GM19043 (cell line): Measurements from ENCODE around the gene ALG12.
"Not testable (repeated sequence)": the region's sequence is repeated elsewhere in the genome, so short reads cannot be mapped to it uniquely, and the experiment has no call there.

Experiments
- ATAC-seq: cut with Tn5 transposase; IDR thresholded peaks from one replicate; pipeline ENCODE4 v1.9.1; 2021; ENCODE audit warnings: low read depth; ENCODE audit not compliant: unreplicated experiment

Gene ALG12

DNA sequence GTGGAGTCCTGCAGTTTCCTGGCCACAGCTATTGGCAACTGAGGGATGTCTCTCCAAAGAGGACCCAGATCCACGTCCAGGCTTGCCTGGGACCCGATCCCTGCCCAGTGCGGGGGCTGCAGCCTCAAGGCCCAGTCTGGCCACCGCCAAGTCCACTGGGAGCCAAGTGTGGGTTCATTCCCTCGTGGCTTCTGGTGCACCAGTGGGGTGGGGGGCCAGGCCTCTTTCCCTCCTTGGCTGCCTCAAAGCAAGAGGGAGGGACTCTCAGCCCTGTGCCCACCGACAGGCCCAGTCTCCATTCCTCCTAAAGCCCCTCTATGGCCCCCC, 29.0 kb upstream of the ALG12 start:
- ATAC-seq, result no peak

DNA sequence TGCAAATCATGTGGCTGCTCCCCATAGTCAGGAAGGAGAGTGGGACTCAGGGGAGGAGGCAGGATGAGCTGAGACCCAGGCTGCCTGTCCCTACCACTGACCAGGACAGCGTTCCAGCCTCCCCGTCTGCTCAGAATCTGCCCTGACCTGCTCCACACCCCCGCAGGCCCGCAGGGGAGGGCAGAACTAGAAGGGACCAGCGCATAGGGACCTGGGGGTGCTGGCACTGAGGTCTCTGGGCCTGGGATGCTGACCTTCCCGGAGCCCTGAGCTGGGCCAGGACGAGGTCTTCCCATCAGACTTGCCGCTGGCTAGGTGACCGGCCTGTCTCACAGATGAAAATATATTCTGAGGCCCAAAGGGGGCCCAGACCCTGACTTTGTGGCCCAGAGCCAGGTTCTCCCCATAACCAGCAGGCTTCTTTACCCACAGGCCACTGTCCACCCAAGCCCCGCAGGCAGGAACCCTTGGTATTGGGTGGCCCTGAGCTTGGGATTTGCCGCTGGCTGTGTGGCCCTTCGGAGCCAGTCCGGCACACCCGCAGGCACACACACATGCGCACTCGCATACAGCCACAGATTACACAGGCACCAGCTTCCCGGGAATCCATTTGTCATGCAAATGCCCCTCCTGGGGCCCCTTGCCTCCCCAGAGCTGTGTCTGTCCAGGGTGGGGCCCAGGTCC, 28.5 kb upstream of the ALG12 start:
- ATAC-seq, result no peak

DNA sequence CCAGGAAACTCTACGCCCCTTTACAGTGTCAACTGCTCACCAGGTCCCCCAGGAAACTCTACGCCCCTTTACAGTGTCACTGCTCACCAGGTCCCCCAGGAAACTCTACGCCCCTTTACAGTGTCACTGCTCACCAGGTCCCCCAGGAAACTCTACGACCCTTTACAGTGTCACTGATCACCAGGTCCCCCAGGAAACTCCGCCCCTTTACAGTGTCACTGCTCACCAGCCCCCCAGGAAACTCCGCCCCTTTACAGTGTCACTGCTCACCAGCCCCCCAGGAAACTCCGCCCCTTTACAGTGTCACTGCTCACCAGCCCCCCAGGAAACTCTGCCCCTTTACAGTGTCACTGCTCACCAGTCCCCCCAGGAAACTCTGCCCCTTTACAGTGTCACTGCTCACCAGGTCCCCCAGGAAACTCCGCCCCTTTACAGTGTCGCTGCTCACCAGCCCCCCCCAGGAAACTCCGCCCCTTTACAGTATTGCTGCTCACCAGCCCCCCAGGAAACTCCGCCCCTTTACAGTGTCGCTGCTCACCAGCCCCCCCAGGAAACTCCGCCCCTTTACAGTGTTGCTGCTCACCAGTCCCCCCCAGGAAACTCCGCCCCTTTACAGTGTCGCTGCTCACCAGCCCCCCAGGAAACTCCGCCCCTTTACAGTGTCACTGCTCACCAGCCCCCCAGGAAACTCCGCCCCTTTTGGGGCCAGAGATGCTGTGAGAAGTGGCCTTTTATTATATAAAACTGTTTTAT, 27.0 kb upstream of the ALG12 start:
- ATAC-seq, result not testable (repeated sequence)

DNA sequence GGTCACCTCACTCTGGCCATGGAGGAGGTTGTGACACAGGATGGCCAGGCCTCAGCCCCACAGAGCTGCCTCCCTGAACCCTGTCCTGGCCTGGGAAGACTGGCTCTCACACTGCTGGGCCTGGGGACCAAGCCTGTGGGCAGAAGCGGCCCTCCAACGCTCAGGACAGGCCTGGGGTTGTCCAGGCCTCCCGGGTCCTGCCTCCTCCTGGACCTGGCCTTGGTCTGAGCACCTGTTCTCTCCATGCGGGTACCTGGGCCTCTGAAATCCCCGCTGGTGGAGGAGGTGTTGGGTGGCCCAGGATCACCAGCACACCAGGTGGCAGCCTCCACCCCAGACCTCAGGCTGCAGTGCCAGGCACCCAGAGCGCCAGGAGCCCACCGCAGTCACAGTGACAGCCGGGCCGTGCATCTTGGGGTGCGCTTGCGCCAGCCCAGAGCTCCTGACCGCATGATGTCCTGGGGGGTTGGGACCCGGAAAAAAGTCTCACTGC, 26.2 kb upstream of the ALG12 start:
- ATAC-seq, result no peak

DNA sequence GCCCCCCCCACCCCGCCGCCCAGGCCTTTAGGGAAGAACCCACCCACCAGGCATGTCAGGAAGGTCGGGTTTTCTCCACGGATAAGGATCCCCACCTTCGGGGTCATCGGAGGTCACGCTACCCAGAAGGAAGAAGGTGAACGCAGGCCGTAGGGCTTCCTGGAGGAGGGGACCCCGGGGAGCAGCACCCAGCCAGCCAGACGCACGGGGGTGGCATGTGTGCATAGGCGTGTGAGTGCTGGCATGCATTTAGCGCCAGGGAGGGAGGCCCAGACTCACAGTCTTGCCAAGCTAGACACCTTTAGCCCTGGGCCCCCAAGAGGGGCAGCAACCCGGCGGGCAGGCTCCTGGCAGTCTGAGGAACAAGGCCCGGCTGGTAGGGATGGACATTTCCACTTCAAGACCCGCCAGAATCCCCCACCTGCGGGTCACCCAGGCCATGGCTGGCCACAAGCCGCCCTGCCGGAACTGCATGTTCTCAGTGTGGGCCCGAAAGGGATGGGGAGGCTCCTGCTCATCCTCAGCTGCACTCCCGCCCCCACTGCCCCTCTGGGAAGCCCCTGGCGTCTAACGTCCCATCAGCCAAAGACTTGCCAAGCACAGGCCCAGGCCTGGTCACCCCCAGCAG, 25.6 kb upstream of the ALG12 start:
- no peak for ATAC-seq

DNA sequence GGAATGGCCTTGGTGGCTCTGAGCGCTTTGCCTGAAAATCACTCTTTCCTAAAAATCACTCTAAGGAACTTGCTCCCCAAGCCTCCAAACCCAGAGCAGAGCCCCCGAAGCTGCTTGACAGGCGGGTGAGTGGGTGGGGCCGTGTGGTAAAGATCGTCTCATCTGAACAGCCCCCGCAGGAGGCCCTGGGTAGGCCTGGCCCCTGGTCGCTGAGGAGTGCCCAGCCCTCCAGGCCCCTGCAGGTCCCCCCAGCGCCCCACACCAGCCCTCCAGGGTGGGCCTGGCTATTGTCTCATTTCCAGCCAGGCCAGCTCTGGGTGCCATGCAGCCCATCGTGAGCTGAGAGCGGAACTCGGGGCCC, 25.1 kb upstream of the ALG12 start:
- no peak for ATAC-seq

DNA sequence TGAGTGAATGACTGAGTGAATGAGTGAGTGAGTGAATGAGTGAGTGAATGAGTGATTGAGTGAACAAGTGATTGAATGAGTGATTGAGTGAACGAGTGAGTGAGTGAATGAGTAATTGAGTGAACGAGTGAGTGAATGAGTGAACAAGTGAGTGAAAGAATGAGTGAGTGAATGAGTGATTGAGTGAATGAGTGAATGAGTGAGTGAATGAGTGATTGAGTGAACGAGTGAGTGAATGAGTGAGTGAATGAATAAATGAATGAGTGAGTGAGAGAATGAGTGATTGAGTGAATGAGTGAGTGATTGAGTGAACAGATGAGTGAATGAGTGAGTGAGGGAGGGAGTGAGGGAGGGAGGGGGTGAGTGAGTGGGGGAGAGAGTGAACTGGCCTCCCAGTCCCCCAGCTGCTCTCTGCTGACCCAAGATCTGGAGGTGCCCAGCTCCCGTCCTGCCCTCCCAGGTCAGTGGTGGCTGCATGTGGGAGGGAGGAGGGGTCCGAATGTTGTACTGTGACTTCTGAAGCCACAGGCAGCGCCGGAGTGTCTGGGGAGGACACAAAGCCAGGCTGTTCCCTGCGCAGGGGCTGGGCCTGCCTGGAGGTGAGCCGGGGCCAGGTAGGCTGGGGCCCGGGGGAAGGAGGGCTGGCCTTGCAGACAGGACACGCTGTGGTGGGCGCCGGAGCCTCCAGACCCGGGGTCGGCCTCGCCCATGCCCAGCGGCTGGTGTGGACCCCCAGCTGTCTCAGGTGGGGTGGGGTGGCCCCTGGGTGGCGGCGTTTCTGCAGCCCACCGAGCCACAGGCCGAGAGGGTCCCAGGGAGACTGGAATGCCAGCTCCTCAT, 24.5 kb upstream of the ALG12 start:
- no peak for ATAC-seq

DNA sequence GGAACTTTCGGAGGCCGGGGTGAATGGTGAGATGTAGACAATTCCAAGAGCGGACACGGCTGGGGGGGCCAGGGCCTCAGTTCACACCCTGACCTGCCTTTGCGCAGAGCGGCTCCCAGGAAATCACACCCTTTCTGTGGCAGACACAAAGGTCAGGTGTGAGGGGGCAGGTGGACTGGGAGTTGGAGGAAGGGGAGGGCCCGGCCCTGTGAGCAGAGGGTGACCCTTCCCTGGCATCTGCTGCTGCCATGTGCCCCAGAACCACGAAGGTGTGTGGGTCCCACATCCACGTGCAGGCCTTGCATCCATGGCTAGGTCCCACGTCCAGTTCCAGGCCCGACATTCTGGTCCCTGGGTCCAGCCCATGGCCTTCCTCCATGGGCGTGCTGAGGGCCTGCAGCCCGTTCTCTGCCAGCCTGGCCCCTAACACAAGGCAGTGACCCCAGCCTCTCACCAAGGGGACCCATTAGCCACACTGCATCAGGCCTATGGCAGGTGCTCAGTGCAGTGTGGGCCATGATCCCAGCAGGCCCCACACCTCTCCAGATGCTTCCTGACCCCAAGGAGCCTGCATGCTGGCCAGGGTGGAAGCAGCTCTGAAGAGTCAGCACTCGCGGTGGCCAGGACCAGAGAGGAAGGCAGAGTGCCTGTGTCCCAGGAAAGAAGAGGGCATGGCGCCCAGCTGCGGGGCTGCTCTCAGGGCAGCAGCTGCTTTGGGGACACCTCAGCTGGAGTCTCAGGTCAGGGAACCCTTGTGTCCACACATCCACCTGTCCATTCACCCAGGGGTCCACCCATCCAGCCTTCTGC, 23.5 kb upstream of the ALG12 start:
- ATAC-seq, result no peak

DNA sequence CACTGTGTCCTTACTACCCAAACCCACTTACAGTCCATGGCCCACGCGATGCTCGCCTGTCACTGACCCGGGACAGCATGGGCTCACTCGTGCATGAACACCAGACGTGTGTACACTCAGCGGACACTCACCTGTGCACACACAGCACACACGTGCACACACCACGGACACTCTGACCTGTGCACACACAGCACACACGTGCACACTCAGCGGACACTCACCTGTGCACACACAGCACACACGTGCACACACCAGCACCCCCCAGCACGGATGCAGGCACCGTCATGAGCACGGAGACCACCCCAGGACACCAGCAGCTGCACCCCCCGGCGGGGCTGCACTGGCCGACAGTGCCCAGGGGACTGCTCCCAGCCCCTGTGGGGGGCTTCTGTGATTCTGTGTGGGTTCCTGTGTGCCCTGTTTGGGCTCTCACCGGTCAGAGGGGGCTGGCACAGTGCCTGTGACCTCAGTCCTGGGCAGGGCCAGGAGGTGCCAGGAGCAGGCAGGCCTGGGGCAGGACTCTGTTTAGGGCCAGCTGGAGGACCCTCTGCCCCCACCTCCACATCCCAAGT, 20.4 kb upstream of the ALG12 start:
- no peak for ATAC-seq

DNA sequence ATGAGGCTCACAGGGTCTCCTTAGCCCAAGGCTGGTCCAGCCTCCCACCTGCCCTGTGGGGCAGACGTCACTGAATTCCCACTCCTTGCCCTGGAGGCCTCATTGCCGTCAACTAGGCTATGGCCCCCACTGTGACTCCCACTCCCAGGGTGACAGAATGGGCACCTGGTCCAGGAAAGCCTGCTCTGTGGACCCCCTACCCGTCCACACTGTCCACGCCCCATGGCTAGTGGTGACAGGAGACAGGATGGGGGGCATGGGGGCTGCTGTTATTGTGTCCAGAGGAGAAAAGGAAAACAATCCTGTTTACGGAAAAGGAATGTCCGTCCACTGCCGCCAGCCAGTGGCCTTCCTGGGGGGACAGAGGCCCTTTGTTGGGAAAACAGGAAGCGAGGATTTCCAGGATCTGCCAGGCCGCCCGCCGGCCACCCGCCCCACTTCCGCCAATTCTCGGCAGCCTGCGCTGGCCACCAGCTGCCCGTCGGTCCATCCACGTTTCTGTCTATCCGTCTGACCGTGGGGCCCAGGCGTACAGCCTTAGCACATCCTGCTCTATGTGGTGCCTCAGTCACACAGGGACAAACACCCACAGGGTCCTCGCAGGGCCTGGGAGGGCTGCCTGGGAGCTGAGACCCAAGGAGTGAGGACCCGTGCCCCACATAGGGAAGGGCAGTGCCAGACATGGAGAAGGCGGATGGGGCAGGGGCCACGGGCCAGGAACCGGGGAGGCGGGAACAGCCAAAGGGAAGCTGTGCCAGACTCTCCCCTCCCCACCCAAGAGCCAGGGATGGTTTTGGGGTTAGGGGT, 19.7 kb upstream of the ALG12 start:
- ATAC-seq, result no peak

DNA sequence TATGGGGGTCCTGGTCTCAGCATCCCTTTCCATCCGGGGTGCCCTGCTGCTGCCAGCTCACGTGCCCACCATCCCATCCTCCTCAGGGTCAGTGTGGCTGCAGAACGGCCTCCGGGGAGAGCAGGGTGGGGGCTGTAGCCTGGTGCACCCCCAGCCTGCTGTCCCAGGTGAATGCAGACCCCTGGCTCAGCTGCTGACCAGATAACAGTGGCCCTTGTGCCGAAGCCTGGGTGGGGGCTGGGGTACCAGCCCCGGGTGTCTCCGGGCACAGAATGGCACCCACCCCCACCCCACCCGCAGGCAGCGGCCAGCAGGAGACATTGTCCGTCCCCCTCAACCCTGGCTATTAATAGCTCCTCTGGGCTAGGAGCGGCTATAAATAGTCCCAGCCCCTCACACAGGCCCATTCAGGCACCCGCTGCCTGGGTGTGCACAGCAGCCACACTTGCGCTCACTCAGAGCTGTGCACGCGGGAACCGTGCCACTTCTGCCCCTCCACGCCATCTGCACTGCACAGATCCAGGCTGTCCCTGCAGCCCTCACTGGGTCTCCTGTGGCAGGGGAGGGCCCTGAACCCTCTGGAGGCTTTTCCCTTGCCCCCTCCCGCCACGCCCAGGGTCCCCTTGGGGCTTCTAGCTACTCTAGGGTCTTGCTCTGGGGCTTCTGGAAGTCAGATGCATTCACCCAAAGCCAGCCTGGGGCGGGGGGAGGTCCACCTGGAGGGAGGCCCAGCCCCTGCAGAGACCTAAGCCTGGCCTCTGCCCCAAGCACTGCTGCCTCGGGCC, 18.9 kb upstream of the ALG12 start:
- ATAC-seq, result no peak

DNA sequence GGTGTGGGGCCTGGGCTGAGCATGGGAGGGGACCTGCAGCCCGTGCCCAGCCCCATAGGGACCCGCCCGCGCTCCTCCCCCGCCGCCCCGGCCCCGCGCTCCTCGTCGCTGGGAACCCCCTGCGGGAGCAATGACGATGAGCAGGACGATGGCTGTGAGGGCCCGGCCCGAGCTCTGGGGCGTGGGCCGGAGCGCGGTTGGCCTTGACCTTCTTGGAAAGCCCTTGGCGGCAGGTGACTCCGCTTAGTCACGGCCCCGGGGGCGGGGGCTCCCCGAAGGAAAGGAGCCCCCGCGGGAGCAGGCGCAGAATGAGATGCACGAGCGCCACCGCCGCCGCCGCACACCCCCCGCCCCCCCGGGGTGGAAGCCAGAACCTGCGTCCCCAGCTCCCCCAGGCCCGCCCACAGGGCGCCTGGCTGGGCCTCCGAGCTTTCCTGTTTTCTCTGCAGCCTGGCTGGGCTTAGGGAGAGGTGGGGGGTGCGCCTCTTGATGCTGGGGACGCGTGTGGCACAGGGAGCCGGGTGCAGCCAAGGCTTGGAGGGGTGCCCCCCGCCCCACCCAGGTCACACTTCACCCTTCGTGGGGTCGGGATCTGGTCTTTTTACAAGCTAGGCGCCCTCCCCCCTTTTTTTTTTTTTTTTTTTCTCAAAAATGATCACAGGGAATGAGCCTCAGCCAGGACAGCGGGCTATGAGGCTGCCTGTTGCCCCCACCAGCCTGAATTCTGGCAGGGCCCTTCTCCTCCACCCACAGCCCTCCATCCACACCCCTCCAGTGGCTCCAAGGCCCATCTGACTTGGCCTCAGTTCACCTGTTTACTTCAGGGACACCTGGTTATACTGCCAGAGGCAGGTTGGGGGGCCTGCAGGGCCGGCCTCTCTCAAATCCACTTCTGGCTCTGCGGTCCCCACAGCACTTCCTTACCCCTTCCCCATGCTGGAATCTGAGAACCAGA, 18.1 kb upstream of the ALG12 start:
- peak; percentile 63 for ATAC-seq

DNA sequence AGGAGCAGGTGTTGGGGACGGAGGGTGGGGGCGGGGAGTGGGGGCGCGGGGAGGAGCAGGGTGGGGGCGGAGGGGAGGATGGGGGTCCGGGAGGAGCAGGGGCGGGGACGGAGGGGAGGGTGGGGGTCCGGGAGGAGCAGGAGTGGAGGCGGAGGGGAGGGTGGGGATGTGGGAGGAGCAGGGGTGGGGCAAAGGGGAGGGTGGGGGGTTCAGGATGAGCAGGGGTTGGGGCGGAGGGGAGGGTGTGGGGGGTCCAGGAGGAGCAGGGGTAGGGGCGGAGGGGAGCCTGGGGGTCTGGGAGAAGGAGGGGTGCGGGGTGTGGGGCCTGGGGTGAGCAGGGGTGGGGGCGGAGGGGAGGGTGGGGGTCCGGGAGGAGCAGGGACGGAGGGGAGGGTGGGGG, 17.3 kb upstream of the ALG12 start:
- no peak for ATAC-seq

DNA sequence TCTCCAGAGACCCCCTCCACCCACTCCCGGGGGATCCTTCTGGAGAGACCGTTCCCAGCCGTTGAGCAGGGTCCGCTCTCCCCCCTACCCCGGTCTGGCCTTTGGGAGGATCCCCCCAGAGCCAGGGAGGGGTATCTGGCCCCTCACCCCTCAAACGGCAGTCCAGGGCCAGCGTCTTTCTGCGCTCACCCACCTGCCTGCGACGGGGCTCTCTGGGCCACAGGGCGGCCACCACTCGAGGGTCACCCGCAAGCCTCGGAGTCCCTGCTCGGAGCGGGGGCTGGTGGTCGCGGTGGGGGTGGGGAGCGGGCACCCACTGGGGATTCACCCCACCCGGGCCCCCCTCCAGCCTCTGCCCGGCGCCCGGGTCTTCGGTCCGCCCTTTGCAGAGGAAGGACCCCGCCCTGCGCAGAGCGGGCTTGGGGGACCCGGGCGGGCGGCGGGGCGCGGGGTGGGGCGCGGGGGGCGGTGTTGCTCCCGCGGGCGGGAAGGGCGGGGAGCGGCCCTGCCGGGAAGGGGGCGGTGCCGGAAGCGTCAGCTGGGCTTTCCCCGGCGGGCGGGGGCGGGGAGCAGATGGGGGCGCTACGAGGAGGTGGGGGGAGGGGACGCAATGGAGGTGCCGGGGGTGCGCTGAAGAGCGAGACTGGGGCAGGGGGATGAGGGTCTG, 16.8 kb upstream of the ALG12 start:
- no peak for ATAC-seq

DNA sequence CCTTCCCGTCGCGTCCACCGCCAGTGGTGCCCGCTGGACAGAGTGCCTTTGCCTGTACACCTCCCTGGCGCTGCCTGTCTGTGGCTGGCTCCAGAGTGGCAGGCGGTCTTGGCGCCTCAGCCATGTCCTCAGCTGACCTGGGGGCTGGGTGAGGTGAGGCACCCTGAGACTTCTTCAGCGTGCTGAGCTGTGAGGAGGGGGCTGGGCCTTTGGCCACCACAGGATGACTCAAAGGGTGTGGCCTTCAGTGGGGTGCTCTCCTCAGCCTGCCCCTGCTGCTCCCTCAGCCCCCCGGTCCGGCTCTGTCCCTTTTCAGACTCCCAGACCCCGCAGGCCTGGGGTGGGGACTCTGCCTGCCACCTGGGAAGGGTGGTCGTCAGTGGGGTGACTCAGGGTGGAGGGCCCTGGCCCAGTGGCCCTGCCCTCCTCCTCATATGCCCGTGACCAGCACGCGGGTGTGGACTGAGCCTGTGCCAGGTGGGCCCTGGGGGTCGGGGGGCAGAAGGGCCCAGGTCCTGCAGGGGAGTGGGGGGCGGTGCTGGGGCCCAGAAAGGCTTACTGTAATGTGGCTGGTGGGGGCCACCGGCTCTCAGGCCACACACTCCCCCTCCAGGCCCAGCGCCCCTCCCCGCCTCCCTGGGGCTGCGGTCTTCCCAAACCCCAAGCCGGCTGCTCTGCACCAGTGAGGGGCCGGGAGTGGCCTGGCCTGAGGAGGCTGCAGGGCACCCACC, 16.1 kb upstream of the ALG12 start:
- no peak for ATAC-seq
